B cell (primary cell): ENCODE results near the gene FMNL3.

ENCODE experiments used
- CTCF ChIP-seq: fragments of 200-600 bp; IDR thresholded peaks from one replicate; pipeline ENCODE4 v1.8.0; 2022; ENCODE audit warnings: antibody characterized with exemption, mild to moderate bottlenecking
- EZH2 ChIP-seq: IDR thresholded peaks from 2 replicates; pipeline ENCODE4 v1.6.1; 2012; ENCODE audit warnings: borderline replicate concordance, low read depth, mild to moderate bottlenecking, moderate library complexity, low read length; ENCODE audit not compliant: insufficient read depth, poor library complexity, severe bottlenecking

GRCh38 chr12:49741882-49742620 lies 34.8 kb upstream of the FMNL3 start:
- no peak for TF ChIP-seq CTCF
- TF ChIP-seq EZH2: no peak
